ENCODE results near the gene RTL1.

DNA sequence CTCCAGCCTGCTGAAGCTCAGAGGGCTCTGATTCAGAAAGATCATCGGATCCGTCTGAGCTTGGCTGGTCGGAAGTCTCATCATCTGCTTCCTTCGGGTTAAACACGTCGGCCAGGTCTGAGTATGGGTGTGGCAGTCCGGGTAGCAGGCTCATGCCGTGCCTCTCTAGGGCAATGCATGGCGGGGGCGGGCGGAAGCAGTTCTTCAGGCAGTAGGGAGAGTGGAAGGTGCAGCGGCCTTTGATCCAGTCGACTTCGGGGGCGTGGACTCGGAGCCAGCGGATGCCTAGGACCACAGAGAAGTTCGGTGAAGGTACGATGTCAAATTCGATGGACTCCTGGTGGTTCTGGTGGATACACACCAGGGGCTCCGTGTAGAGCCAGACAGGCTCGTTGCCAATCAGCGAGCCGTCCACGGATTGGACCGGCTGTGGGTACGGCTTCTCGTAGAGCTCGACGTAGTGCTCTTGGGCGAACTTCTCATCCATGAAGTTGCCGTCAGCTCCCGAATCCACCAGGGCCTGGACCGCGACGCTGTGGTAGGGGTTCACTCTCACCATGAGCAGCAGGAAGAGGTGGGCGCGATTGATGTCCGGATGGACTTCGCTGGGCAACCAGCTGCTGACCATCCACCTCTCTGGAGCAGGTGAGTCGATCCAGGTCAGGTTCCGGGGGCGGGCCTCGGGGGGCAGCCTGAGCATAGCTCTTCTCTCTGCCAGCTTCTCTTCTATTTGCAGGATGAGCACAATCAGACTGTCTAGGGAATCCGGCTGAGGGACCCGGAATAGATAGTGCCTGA lies 20.3 kb downstream of the RTL1 start:
- TF ChIP-seq, protein P1, sequence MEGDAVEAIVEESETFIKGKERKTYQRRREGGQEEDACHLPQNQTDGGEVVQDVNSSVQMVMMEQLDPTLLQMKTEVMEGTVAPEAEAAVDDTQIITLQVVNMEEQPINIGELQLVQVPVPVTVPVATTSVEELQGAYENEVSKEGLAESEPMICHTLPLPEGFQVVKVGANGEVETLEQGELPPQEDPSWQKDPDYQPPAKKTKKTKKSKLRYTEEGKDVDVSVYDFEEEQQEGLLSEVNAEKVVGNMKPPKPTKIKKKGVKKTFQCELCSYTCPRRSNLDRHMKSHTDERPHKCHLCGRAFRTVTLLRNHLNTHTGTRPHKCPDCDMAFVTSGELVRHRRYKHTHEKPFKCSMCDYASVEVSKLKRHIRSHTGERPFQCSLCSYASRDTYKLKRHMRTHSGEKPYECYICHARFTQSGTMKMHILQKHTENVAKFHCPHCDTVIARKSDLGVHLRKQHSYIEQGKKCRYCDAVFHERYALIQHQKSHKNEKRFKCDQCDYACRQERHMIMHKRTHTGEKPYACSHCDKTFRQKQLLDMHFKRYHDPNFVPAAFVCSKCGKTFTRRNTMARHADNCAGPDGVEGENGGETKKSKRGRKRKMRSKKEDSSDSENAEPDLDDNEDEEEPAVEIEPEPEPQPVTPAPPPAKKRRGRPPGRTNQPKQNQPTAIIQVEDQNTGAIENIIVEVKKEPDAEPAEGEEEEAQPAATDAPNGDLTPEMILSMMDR (IDR thresholded peaks at IDR 0.05; ENCODE audit: insufficient read depth, low read length, poor library complexity, severe bottlenecking), result no peak
- no peak for TF ChIP-seq EZH2phosphoT487 (conservative IDR thresholded peaks at IDR 0.05; ENCODE audit: low read length)
